Erythroblast (primary cell): ENCODE data around the gene FAM185A.
"Not testable (repeated sequence)": the region's sequence is repeated elsewhere in the genome, so short reads cannot be mapped to it uniquely, and the experiment has no call there.

ENCODE experiments used
- DNase-seq, 2 experiments: peaks; one replicate each; lab custom pipeline; 2025; lab: John Stamatoyannopoulos, UW
- GATA1 ChIP-seq: IDR thresholded peaks from 2 replicates; pipeline ENCODE4 v1.6.1; 2011; ENCODE audit warnings: low read depth, mild to moderate bottlenecking, control low read depth, low read length, moderate library complexity
- POLR2A ChIP-seq: IDR thresholded peaks from 2 replicates; pipeline ENCODE4 v1.6.1; 2011; ENCODE audit warnings: mild to moderate bottlenecking, low read length

Gene FAM185A

GRCh38 chr7:102778663-102779062 lies 29.9 kb downstream of the FAM185A start:
- DNase-seq, result not testable (repeated sequence)

DNA sequence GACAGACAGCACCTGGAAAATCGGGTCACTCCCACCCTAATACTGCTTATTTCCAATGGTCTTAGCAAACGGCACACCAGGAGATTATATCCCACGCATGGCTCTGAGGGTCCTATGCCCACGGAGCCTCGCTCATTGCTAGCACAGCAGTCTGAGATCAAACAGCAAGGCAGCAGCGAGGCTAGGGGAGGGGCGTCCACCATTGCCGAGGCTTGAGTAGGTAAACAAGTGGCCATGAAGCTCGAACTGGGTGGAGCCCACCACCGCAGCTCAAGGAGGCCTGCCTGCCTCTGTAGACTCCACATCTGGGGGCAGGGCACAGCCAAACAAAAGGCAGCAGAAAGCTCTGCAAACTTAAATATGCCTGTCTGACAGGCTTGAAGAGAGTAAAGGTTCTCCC lies 32.1 kb downstream of the FAM185A start:
- not testable (repeated sequence) for DNase-seq

GRCh38 chr7:102788770-102789169 lies 40.0 kb downstream of the FAM185A start:
- DNase-seq, result not testable (repeated sequence)

- not testable (repeated sequence) for DNase-seq
Observed at GRCh38 chr7:102790364-102791100, 41.7 kb downstream of the FAM185A start.

- not testable (repeated sequence) for DNase-seq
Observed at GRCh38 chr7:102791367-102791766, 42.6 kb downstream of the FAM185A start.

DNA sequence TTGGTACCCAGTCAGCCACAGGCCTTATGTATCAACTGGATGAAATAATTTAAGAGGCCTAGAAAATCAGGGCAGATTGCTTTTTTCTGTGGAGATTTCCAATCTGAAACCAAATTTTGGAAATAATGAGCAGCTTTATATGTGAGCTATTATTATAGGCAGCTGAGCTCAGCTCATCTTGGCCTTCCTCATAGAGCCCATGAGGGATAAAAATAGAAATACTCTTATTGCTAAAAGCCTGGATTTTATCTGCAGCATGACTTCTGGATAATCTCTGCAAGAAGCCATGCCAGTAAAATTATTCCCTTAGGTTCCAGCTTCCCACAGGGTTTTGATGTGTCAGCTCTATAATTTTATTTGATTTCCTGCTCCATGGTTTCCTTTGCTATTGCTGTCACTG lies 43.0 kb downstream of the FAM185A start:
- not testable (repeated sequence) for DNase-seq

DNA sequence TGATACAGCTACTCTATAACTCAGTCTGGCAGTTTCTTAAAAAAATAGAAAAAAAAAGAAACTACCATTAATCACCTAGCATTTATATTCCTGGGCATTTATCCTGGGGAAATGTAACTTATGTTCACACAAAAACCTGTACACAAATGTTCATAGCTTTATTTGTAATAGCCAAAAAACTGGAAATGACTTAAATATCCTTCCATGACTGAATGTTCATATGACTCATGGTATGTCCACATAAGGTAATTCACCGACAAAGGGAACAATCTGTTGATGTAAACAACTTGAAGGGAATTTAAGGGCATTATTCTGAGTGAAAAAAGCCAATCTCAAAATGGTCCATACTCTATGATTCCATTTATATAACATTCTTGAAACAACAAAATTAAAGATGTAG lies 45.8 kb downstream of the FAM185A start:
- DNase-seq, result not testable (repeated sequence)

- not testable (repeated sequence) for DNase-seq
Observed at GRCh38 chr7:102795987-102796595, 47.3 kb downstream of the FAM185A start.

DNA sequence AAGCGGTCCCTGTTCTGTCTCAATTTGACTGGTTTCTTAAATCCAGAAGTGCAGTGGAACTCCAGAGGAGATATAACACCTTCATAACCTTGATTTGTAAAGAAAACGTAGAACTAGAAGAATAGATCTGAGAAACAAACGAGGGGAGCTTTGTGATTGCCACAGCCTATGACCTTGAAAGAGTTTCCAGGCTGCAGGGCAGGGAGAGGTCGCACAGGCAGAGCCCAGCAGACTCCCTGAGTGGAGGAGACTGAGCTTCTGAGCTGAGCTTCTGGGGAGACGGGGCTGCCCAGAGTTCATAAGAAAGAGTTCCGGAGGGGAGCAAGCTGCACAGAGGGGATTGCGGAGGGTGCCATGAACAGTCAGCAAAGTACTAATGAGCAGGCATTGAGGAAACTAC lies 57.8 kb downstream of the FAM185A start:
- TF ChIP-seq POLR2A, result no peak
- no peak for TF ChIP-seq GATA1
- DNase-seq, result no peak

DNA sequence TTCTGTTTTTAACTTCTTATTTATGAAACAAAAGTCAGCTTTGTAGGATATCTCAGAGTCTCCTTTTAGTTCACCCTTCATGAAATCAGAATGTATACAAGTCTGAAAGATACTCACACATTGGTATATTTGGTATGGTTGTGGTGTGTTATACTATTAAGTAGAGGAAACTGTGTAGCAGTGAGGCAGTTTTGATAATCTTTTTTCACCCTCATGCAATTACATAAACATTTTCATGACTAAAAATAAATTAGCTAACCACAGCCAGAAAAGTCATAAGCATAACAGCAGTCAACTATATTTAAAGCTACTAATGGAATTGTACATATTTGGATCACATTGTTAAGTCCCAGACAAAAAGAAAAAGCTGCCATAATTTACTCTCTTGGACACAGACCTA lies 62.1 kb downstream of the FAM185A start:
- TF ChIP-seq GATA1 (no peak), POLR2A (no peak)
- DNase-seq, result no peak

GRCh38 chr7:102811942-102812678 lies 63.3 kb downstream of the FAM185A start:
- TF ChIP-seq POLR2A (no peak), GATA1 (no peak)
- DNase-seq, result no peak

- DNase-seq, result no peak
- TF ChIP-seq POLR2A, result no peak
- TF ChIP-seq GATA1, result no peak
Observed at GRCh38 chr7:102813191-102814024, 64.6 kb downstream of the FAM185A start.

DNA sequence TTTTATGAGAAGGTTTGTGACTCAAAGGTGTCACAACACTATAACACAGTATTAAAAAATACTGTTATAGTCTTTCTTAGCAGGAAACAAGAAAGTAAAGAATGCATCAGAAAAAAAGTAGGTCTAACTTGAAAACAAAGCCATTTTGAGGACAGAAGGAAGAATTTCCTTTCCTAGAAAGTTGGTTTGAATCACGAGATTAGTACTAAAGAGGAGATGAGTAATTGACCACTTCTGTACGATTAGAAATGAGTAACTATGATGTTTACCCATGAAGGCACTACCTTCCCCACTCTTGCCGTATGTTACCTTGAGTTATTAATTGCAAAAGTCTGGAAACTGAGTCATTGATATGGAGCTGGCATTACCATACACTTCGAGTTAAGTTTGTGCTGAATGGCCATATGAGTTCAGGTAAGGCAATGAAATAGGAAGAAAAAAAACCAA lies 65.2 kb downstream of the FAM185A start:
- DNase-seq, result no peak
- no peak for TF ChIP-seq GATA1

GRCh38 chr7:102817616-102818573 lies 69.1 kb downstream of the FAM185A start:
- TF ChIP-seq GATA1 (no peak), POLR2A (no peak)
- no peak for DNase-seq
